HL-60/S4 (cell line): ENCODE measurements around the gene NKAIN2.

Experiments
- in situ Hi-C: fragments of 300-500 bp; cut with MboI; formaldehyde crosslinking; loops from 2 replicates; pipeline ENCODE4 v1.14.3; 2022; ENCODE audit warnings: low sequenced_read_pairs

The NKAIN2 gene

GRCh38 chr6:124073820-124074587 lies 270.3 kb downstream of the NKAIN2 start:
- in situ Hi-C loops, result no loop called here

GRCh38 chr6:124074606-124075005 lies 270.9 kb downstream of the NKAIN2 start:
- in situ Hi-C loops, result no loop called here

GRCh38 chr6:124076336-124077048 lies 272.8 kb downstream of the NKAIN2 start:
- in situ Hi-C loops, result no loop called here

- in situ Hi-C loops, result no loop called here
Measured at GRCh38 chr6:124078169-124078568, 274.5 kb downstream of the NKAIN2 start.

GRCh38 chr6:124080483-124080882 lies 276.8 kb downstream of the NKAIN2 start:
- in situ Hi-C loops, result no loop called here

GRCh38 chr6:124090491-124090890 lies 286.8 kb downstream of the NKAIN2 start:
- in situ Hi-C loops, result no loop called here

- in situ Hi-C loops, result no loop called here
Measured at GRCh38 chr6:124099520-124099919, 295.9 kb downstream of the NKAIN2 start.

GRCh38 chr6:124110514-124110913 lies 306.8 kb downstream of the NKAIN2 start:
- in situ Hi-C loops, result no loop called here

- in situ Hi-C loops, result no loop called here
Measured at GRCh38 chr6:124119596-124119995, 315.9 kb downstream of the NKAIN2 start.

GRCh38 chr6:124123617-124124209 lies 320.0 kb downstream of the NKAIN2 start:
- in situ Hi-C loops, result no loop called here

- in situ Hi-C loops, result no loop called here
Measured at GRCh38 chr6:124131259-124131658, 327.6 kb downstream of the NKAIN2 start.

- in situ Hi-C loops, result no loop called here
Measured at GRCh38 chr6:124131779-124132178, 328.1 kb downstream of the NKAIN2 start.

- in situ Hi-C loops, result no loop called here
Measured at GRCh38 chr6:124132256-124132655, 328.6 kb downstream of the NKAIN2 start.

- in situ Hi-C loops, result no loop called here
Measured at GRCh38 chr6:124142852-124143251, 339.2 kb downstream of the NKAIN2 start.

GRCh38 chr6:124143435-124143834 lies 339.8 kb downstream of the NKAIN2 start:
- in situ Hi-C loops, result no loop called here

GRCh38 chr6:124147621-124148020 lies 344.0 kb downstream of the NKAIN2 start:
- in situ Hi-C loops, result no loop called here

GRCh38 chr6:124148236-124148957 lies 344.7 kb downstream of the NKAIN2 start:
- in situ Hi-C loops, result no loop called here

GRCh38 chr6:124149646-124150045 lies 346.0 kb downstream of the NKAIN2 start:
- in situ Hi-C loops, result no loop called here

- in situ Hi-C loops, result no loop called here
Measured at GRCh38 chr6:124158024-124158423, 354.4 kb downstream of the NKAIN2 start.

GRCh38 chr6:124163676-124164075 lies 360.0 kb downstream of the NKAIN2 start:
- in situ Hi-C loops, result no loop called here

- in situ Hi-C loops, result no loop called here
Measured at GRCh38 chr6:124164343-124164742, 360.7 kb downstream of the NKAIN2 start.
